HG03575 (cell line): Measurements from ENCODE around the gene TEX48.

Source experiments
- ATAC-seq: cut with Tn5 transposase; IDR thresholded peaks from one replicate; pipeline ENCODE4 v1.9.1; 2021; ENCODE audit not compliant: unreplicated experiment, insufficient number of reproducible peaks, low FRiP score; ENCODE audit errors: extremely low read depth

The TEX48 gene

GRCh38 chr9:114681594-114682332, at the start of gene TEX48:
Gene TEX48, minus strand, starts transcription at chr9:114682192. Its CDS starts 10,469 bp downstream, at chr9:114671723.
- ATAC-seq, result no peak

GRCh38 chr9:114731701-114732100, 49.7 kb upstream of the TEX48 start:
- ATAC-seq, result no peak

GRCh38 chr9:114729706-114730105, 47.7 kb upstream of the TEX48 start:
- ATAC-seq, result no peak

- ATAC-seq, result no peak
Observed at GRCh38 chr9:114725930-114726329, 43.9 kb upstream of the TEX48 start.

- no peak for ATAC-seq
Observed at GRCh38 chr9:114724744-114725143, 42.8 kb upstream of the TEX48 start.

- ATAC-seq, result no peak
Observed at GRCh38 chr9:114723931-114724330, 41.9 kb upstream of the TEX48 start.

GRCh38 chr9:114722937-114723620, 41.1 kb upstream of the TEX48 start:
- ATAC-seq, result no peak

GRCh38 chr9:114722081-114722621, 40.2 kb upstream of the TEX48 start:
- no peak for ATAC-seq

- no peak for ATAC-seq
Observed at GRCh38 chr9:114721491-114722079, 39.6 kb upstream of the TEX48 start.

GRCh38 chr9:114720086-114720676, 38.2 kb upstream of the TEX48 start:
- no peak for ATAC-seq

GRCh38 chr9:114719290-114719689, 37.3 kb upstream of the TEX48 start:
- ATAC-seq, result no peak

- ATAC-seq, result no peak
Observed at GRCh38 chr9:114718801-114719221, 36.8 kb upstream of the TEX48 start.

GRCh38 chr9:114717908-114718486, 36.0 kb upstream of the TEX48 start:
- no peak for ATAC-seq

GRCh38 chr9:114709636-114710035, 27.6 kb upstream of the TEX48 start:
- no peak for ATAC-seq

- ATAC-seq, result no peak
Observed at GRCh38 chr9:114706711-114707110, 24.7 kb upstream of the TEX48 start.

- no peak for ATAC-seq
Observed at GRCh38 chr9:114701988-114702387, 20.0 kb upstream of the TEX48 start.

GRCh38 chr9:114697951-114698351, 16.0 kb upstream of the TEX48 start:
- ATAC-seq, result no peak

- peak; percentile 45 for ATAC-seq
Observed at GRCh38 chr9:114696814-114697544, 15.0 kb upstream of the TEX48 start.

GRCh38 chr9:114695948-114696347, 14.0 kb upstream of the TEX48 start:
- ATAC-seq, result no peak
